HG02623 (cell line): ENCODE data around the gene TTLL13.
"Not testable (repeated sequence)": the region's sequence is repeated elsewhere in the genome, so short reads cannot be mapped to it uniquely, and the experiment has no call there.

ENCODE experiments used
- ATAC-seq: cut with Tn5 transposase; IDR thresholded peaks from one replicate; pipeline ENCODE4 v1.9.1; 2021; ENCODE audit warnings: moderate library complexity; ENCODE audit not compliant: unreplicated experiment

TTLL13 gene

DNA sequence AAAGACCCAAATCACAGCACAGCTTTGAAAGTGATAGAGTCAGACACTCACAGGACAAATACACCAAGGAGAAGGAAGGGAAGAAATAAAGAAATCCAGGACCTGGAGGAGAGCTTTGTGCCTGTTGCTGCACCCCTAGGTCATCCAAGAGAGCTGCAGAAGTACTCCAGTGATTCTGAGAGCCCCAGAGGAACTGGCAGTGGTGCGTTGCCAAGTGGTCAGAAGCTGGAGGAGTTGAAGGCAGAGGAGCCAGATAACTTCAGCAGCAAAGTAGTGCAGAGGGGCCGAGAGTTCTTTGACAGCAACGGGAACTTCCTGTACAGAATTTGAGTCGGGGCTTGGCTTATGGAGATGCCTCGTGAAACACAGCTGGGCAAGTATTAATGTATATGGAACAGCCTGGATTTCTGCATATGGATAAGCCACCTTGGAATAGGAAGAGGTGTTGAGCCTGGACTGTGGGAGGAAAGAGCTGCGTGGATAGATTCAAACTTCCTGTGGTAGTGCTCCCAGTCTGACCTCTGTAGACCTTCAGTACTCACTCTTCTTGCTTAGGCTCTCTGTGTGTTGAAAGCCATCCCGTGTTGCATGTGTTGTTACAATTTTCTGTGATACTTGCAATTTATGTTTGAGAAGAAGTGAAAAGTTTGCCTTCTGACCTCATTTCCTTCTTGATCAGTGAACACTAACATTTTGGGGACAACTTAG is 22.3 kb downstream of the TTLL13 start:
- no peak for ATAC-seq

DNA sequence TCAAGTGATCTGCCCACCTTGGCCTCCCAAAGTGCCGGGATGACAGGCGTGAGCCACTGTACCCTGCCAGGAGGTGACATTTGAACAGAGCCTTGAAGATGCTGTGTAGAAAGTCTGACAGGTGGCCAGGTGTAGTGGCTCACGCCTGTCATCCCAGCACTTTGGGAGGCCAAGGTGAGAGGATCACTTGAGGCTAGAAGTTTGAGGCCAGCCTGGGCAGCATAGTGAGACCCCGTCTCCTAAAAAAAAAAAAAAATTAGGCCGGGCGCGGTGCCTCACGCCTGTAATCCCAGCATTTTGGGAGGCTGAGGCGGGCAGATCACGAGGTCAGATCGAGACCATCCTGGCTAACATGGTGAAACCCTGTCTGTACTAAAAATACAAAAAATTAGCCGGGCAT is 29.1 kb downstream of the TTLL13 start:
- ATAC-seq, result not testable (repeated sequence)

DNA sequence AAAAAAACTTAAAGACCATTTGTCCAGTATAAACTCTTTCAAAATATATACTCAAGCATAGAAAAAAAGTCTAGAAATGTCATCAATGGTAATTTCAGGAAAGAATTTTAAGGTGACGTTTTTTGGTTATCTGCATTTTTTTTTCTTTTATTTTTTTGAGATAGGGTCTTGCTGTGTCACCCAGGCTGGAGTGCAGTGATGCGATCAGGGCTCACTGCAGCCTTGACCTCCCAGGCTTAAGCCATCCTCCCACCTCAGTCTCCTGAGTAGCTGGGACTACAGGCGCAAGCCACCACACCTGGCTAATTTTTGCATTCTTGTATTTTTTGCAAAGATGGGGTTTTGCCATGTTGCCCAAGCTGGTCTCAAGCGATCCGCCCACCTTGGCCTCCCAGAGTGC is 31.4 kb downstream of the TTLL13 start:
- ATAC-seq, result not testable (repeated sequence)

DNA sequence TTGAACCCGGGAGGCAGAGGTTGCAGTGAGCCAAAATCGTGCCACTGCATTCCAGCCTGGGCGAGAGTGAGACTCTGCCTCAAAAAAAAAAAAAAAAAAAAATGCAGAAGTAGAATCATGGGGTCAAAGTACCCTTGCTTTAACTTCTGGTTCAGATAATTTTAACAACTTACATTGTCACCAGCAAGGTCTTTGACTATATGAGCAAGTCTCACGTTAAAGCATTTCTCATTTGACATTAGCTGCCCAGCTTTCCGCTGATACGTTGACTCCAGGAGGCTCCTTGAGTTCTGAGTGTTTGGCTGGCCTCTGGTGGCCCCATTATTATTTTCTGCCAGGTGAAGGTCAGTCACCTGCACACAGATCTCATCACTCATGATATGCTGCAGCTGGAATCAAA is 32.3 kb downstream of the TTLL13 start:
- not testable (repeated sequence) for ATAC-seq

DNA sequence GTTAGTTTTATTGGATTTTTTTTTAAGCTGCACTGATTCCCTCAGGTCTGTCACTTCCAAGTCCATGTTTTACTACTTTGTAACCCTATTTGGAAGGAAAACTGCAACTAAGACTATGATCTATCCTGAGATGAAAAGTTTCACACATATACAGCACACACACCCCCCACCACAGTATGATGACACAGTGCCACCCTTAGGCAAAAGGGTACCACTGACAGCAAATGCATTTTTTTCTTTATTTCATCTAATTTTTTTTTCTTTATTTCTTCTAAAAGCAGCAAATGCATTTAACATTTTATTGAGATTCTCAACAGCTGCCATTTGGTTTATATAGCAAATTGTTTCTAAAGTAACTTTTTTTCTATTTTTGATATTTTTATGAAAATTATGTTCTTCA is 37.3 kb downstream of the TTLL13 start:
- no peak for ATAC-seq

DNA sequence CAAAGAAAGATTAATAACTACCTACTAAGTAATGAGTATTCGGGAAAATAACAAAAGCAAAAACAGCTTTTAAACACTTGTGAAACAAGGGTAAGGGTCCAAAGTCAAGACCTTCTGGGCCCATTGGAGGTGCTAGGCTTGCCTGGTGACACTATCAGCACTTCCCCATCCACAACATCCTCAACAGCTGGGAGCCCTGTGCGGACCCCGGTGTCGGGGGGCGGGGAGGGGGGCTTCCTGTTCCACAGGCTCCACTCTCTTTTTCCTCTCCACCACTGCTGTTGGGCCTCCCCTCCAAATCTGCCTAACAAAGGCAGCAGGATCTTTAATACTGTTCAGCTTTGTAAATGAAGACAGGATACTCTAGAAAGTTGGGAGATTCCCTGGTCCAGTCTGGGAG is 37.7 kb downstream of the TTLL13 start:
- no peak for ATAC-seq

DNA sequence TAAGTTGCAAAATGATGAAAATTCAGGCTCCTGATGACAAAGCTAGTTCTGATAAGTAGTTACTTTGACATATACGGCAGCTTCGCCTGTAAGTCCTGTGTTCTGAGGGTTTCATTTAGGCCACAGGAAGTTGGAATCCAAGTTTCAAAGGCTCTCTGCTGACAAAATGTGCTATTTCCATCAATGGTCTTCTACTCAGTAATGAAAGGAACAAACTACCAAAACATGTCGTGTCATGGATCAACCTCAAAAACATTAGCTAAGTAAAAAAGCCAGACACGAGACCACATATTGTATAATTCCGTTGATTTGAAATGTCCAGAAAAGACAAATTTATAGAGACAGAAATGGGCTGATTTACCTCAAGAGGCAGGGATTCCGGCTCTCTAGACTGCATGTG is 38.6 kb downstream of the TTLL13 start:
- no peak for ATAC-seq

DNA sequence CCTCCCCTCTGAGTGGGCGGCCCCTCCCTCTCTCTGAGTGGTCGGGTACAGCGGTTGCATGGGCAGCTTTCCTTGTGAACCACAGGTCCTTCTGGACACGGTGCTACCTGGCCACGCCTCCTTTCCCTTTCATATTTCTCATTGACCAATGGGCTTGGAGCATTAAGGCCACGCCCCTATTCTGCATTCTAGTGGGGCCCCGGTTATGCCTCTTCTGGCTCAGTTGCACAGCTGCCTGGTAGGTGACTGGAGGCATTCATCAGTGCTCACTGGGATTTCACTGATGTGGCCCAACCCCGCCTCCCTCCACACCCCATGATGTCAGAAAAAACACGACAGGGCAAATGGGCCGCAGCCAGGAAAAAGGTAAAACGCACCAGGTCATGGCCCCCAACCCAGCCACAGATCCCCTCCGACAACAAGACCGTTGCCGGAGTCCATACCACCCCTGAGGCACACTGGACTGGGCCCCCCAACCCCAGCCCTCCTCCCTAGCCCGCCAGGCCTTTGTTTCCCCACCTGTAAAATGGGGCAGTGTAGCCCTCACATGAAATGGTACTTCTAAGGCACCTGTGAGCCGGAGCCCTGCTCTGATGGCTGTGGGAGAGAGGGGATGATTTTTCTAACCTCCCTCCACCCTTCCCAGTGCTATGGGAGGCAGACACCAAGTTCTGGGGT is 42.5 kb downstream of the TTLL13 start:
- no peak for ATAC-seq

DNA sequence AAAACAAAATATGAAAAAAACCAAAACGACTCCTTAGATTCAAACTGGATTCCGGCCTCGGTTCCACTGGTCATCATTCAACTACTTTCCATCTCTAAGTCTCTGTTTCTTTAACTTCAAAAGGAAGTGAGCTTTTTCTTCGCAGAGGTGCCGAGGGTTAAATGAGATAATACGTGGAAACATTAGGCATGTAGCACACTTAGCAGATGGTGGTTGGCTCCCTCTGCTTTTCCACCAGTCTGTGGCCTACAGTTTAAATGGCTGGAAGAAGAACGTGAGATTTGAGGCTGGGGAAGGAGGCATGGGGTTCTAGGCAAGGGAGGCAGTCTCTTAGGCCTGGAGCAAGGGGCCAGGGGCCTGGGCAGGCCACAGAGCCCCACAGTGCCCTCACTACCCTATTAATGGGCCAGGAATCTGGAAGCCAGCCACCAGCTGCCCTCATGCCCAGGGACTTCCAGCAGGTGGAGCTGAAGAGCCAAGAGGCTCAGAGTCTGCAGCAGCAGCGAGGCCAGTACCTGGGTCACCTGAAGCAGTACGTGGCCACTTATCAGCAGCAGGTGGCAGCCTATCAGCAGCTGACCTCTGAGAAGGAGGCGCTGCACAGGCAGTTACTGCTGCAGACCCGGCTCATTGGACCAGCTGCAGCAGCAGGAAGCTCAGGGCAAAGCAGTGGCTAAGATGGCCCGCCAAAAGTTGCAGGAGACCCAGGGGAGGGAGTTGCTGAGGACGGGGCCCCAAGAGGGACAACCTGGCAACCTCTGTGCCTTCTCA is 43.9 kb downstream of the TTLL13 start:
- not testable (repeated sequence) for ATAC-seq

DNA sequence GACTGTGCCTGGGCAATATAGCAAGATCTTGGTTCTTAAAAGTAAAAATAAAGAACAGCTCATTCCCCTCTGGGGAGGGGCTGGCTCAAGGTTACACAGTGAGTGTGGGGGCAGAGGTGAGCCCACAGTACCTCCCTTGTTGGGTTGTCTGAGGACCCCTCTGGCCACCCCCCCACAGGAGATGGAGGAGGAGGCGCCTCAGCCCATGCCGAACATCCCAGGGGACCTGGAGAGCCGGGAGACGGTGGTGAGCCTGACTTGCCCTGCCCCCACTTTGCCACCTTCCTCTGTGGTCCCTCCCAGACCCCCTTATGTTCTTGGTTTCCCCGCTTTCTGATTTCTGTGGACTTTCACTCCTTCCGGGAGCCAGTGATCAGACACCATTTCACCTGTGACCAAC is 44.8 kb downstream of the TTLL13 start:
- ATAC-seq, result no peak

DNA sequence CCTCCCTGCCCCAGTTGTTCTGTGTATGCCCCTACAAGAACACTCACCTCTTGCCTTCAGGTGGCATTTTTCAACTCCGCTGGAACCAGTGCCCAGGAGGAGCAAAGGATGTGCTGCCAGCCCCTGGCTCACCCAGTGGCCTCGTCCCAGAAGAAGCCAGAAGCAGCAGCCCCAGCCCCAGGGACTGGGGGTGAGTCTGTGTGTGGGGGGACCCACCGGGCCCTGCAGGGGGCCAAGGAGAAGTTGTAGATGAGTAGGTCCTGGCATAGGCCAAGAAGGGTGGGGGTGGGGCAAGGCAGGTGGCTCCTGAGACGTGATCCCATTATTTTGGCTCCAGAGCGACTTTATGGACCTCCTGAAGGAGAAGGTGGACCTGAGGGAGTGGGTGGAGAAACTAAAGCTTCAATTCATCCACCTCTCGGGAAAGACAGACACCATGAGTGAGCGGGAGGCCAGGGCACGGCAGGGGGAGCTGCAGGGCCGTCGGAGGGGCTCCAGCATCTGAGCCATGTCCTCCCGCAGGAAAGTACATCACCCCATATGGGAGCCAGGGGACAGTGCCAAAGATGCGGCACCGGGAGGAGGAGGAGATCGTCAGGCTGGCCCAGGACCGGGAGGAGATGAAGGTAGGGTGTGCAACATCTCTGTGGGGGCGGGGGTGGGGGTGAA is 45.4 kb downstream of the TTLL13 start:
- ATAC-seq, result no peak

DNA sequence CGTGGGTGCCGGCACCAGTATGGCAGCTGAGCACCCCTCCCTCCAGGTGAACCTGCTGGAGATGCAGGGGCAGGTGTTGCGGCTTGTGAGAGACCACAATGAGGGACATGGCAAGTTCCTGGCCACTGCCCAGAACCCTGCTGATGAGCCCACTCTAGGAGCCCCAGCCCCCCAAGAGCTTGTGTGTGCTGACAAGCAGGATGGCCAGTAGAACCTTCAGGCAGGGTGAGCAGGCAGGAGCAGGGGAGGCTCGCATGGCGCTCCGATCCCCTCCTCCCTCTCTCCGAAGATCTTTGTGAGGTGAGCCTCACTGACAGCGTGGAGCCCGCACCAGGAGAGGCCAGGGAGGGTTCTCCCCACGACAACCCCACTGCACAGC is 45.9 kb downstream of the TTLL13 start:
- no peak for ATAC-seq

DNA sequence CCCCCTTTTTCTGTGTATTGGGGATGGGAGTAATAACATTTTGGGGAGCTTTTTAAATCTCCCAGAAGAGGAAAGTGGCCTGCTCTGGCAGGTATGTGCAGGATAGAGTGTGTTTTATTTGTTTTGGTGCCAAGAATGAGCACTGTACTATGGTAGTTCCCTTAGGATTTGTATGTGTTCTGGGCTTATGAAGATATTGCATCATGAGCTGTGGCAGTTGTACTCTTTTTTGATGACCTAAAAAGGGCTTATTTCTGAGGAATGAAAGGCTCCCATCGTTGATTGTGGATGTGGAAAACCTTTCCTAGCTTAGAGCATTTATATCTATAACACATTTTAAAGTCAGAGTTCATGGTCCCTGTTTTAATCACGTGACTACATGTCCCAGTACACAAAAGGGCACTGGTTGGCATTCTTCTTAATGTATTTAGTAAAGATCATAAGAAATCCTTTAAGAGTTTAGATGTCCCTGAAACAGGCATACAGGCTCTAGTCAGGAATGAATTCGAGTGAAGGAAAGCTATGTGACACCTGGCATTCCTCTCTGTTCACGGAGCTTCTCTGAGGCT is 47.0 kb downstream of the TTLL13 start:
- not testable (repeated sequence) for ATAC-seq

DNA sequence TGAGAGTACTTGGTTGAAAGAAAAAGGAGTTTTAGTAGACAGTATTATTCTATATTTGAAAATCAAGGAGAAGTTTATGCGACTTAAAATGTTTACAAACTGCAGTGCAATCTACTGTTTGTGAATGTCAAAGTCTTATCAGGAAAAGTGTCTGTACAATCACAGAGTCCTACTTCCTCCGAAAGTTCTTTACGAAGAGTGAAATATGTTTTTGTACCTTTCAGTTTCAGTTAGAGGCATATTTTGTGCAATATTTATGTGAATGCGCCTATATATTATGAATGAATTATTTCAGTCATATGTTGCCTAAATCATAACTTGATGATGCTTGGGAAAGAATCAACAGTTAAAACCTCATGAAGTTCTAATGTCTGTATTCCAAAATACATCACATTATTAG is 47.7 kb downstream of the TTLL13 start:
- no peak for ATAC-seq

DNA sequence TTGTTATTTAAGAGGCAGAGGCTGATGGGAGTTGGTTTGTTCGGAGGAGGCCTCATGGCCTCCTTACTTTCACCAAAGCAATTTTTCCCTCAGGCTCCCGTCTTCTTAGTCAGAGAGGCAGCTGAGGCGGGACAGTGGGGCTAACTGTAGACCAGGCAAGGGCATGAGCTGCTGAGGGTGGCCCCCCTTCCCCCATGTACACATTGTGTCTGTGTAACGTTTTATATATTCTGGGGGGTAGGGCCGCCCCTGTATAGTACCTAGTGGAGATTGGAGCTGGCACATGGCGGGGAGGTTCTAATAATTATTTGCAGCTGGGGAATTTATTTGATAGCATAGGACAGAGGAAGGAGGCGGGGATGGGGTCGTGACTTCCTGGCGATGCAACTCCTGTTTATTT is 51.2 kb downstream of the TTLL13 start:
- ATAC-seq, result no peak

DNA sequence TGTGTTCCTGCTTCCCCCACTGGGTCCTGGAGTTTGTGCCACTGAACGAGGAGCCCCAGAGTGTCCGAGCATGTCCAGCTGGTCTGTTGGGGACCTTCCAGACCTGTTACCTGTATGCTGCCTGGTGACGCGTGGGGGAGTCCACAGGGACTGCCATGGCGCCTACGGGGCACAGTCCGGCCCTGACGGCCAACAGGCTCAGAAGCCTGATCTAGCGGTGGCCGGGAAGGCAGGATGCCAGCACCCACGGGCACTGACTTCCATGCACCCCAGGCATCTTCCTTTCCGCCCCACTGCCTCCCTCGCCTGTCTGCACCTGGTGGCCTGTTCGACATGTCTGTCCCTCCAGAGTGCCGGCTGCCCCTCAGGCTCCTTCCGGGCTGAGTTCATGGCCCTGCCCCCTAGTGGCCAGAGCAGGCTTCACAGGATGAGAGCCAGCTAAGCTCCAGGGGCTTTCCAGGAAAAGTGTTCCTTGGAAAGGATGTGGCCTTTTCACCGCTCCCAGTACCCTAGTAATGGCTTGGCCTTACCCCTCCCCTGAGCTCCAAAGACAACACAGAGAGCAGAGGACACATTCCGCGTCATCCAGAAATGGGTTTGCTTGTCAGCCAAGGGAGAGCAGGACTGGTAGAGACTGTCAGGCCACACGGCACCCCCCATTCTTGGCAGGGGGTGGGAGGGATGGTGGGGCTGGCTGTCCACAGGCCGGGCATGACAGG is 51.8 kb downstream of the TTLL13 start:
- no peak for ATAC-seq

DNA sequence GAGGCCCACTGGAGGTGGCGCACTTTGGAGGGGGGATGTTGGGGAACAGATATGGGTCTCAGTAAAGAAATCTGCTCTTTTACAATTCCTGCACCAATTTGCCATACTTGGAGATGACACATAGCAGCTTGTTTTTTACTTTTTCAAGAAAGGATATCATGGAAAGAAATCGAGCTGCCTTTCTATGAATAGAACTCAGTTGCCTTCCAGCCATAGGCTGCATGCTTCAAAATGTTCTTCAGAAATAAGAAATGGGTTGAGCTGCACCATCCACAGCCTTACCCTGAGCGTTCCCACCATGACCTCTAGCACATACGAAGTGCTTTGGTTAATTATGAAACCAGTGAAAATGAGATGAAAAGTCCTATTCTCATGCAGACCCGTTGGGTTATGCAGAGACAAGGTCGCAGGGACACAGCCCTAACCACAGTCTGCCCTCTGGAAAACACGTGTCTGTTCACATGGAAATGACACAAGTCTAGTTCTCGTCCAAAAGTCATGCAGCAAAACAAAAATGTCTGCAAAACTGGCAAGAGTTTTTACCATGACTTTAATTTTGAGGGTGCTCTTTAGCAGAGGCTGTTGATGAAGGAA is 52.4 kb downstream of the TTLL13 start:
- no peak for ATAC-seq

DNA sequence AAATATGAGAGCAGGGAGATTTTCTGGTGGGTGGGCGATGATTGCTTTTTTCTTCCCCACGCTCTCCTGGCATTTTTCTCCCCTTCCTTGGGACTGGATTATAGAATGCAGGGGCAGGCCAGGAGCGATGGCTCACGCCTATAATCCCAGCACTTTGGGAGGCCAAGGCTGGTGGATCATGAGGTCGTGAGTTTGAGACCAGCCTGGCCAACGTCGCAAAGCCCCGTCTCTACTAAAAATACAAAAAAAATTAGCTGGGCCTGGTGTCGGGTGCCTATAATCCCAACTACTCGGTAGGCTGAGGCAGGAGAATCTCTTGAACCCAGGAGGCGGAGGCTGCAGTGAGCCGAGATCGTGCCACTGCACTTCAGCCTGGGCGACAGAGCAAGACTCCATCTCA is 56.0 kb downstream of the TTLL13 start:
- ATAC-seq, result not testable (repeated sequence)

DNA sequence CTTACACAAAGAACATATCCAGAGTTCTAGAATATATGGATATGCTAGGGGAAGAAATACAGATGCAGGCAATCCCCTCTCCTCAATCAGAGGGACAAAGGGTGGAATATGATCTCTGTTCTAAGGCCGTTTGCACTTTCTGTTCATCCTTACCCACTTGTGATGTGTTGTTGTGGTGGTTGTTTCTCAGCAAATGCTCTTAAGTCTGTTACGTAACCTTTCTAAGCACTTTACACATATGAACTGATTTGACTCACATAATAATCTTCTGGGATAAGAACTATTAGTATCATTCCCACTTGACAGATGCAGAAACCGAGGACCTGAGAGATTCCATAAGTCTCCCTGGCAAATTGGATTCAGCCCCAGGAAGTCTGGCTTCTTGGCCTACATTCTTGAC is 56.6 kb downstream of the TTLL13 start:
- no peak for ATAC-seq

DNA sequence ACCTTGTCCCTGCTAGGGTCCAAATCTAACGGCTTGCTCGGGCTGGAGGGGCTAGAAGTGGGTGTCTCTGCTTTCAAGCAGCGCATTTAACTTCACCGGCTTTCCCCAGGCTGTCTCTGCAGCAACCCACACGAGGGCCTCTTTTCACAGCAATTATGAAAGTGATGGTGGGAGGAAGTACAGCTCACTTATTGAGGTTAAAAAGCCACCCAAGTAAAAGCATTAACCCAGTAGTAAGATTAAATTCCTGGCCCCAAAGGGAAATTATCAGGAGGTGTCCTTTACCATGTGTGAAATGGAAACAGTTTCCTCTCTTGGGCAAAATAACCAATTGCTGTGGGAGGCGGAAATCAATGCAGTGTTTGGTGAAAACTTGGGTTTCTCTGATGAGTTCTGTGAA is 57.2 kb downstream of the TTLL13 start:
- no peak for ATAC-seq
